CD4-positive, alpha-beta T cell treated with Interleukin-1 beta for 1 hour (primary cell): ENCODE results near the gene SLC29A1.
"Not testable (repeated sequence)": the region's sequence is repeated elsewhere in the genome, so short reads cannot be mapped to it uniquely, and the experiment has no call there.

Experiments
- DNase-seq, 2 donors: peaks; one replicate each; pipeline ENCODE4 v3.0.0-alpha.2; 2020 to 2022

SLC29A1 gene

DNA sequence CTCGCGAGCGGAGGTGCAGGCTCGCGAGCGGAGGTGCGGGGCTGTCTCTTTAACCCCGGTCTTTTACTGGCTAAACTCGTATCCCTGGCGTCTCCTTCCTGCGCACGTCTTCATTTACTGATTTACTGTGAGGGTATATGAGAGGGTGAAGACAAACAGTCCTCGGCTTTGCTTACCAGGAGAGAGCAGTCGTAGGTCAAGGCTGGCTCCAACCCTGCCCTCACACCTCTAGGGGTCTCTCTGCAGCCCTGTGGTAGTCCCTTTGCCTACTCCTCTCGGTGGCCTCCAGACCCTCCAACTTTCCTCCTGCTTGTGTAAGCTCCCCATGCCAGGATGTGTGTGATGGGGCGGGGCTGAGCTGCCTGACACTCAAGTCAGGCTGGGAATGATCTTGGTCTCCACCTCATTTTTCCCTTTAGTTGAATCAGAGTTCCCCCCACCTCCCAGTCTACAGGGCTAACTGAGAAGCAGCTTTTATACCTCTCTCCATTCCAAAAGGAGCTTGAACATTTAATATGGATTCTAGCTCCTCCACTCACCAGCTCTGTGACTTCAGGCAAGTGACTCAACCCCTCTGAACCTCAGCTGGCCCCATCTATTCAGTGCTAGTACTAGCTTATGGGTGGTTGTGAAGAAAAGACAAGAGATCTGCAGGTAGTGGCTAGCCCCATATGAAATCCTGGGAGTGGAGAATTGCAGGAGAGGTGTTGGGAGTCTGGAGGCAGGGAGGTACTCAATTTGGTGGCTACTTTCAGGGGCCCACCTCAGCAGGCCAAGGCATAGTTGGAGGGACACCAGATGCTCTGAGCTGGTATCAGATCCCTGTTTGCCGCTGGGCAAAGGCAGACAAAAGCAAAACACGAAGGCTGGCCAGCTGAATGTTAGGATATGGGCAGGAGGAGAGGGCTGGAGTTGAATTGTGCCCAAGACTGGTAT is 902 bp downstream of the SLC29A1 start:
- DNase-seq = no peak

DNA sequence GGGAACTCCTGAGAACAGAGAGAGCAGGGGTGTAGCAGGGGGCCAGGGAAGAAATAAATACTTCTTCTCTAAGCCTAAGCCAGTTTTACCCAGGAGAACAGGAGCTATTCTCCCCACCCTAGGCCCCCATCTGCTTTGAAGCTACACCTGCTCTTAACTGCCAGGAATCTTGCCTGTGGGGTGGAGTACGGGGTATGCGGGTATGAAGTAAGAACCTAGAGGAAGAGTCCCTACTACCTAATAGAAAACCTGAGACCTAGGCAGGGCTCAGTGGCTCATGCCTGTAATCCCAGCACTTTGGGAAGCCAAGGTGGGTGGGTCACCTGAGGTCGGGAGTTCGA is 1.5 kb downstream of the SLC29A1 start:
- no peak for DNase-seq

DNA sequence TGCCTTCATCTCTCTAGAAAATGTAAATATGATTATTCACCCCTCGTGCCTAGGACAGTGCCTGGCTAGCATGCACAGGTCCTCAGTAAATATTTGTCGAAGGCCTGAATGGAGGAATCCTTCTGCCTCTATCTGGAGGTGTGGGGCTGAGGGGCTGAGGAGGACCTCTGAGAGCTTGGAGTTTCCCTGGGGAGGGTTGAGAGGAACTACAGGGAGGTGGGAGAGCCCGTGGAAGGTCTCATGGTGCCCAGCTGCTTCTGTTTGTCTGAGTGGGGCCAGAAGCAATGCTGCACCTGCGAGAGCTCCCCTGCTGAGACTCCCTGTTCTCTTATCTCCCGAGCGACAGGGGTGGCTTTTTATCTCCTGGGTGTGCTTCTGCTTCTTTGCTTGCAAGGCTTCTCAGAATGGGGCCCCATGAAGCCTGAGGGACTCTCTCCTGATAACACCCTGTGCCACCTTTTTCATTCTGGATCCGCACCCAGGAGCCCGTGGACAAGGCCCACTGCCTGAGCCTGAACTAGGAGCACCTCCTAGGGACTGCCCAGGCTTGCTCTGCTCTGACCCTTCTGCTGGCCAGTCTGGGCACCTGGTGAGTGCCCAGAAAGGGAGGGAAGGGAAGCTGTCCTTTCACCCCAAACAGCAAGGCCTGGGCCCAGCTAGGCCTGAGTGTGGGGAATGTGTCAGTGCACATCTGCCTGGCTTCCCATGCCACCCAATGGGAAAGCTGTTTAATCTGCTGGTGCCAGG is 2.4 kb downstream of the SLC29A1 start:
- DNase-seq = no peak

DNA sequence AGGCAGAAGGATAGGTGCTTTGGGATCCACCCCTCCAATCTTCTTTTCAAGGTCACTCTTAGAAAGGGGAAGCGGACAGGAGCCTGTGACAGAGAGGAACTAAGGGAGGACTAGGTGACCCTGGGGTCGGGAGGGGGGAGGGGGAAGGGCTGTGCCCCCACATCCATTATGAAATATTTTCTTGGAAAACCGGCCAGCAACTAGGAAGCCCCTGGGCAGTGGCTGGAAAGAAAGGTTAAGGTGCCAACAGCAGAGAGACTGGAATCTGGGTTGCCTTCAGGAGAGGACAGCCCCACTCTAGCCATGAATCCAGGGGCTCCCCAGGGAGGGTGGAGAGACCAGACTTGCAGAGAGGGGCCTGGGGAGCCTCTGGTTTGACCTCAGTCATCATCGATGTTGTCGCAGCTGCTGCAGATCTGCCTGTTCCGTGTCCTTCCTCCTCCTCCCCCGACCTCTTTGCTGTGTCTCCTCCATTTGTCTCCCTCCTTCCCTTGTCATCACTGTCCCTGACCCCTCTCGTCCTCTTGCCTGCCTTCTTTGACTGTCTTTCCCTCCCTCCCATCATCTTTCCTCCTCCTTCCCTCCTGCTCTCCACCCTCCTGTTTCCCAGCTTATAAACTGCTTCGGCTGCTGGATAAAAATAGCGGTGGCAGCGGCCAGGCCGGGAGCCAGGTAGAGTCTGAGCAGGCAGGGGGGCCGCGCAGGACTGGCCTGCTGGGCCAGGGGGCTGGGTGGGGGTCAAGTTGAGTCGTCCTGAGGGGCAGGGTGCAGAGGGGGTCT is 3.2 kb downstream of the SLC29A1 start:
- no peak for DNase-seq

DNA sequence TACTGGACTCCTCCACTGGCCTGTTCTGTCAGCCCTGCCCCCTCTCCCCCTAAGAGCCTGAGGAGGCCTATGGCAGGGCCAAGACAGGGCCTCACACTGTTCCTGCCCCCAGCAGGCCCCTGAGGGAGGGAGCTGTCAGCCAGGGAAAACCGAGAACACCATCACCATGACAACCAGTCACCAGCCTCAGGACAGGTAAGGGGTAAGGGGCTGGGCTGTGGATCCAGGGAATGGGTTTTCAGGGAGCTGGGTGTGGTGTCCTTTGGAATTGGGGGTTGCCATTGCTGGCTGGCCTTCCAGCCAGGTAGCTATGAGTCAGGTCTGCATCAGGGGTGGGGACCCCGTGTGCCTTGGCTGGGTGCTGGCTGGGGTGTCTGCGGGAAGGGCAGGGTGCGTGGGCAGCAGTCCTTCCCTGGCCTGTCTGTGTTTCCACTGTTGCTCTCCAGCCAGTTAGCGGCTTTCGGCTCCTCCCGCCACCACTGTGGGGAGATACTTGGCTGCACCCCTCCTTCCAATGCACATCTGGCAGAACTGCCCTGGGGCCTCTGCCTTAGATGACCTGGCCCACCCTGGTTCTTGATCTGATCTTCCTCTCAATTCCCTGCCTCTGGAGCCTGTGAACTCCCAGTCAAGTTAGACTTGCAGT is 3.9 kb downstream of the SLC29A1 start:
- no peak for DNase-seq

DNA sequence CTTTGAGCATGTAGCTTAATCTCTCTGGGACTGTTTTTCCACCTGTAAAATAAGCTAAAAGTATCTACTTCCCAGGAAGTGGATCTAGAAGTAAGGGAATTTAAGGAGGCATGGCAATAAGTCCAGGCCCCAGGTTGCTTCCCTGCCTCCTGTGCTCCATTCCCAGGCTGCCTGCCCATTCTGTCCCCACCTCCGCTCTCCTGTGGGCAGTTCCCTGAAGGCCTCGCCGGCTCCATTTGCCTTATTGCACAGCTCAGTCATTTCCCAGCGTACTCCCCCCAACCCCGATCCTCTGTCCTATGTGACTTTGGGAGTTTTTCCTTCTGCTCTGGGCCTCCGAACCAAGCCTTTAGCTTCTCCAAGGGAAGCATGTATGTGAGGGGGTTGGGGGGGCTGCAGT is 4.6 kb downstream of the SLC29A1 start:
- no peak for DNase-seq

DNA sequence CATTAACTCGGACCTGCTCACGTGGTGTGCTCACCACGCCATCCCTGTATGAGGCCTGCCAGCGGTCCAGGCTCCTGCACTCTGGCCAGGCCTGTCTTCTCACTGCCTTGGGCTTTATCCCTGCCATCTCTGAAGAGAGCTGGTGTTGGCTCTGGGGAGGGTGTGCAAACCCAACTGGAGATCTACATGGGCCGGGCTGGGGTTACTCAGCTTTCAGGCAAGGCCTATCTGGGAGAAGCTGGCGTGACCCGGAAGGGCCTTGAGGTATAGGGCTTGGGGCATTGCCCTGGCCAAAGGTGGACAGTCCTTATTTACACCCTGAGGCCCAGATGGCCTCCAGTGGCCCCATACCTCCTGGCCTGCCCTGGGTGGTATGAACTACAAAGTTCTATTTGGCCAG is 5.0 kb downstream of the SLC29A1 start:
- DNase-seq = no peak

DNA sequence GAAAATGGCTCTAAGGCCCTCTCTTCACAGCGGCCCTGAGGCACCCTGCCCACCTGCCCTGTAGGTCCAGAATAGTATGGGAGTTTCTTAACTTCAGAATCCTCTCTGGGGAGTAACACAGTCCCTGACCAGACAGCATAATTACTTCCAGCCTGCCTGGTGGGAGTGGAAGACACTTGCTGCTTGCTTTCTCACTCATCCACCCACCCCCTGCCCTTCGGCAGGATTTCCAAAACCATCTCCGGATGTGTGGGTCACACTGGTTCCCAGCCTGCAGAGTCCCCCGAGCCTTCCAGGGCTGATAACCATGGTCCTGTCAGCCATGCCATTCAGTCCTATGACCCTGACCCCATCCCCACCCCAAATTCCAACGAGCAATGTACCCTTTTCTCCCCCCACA is 5.4 kb downstream of the SLC29A1 start:
- DNase-seq = no peak

DNA sequence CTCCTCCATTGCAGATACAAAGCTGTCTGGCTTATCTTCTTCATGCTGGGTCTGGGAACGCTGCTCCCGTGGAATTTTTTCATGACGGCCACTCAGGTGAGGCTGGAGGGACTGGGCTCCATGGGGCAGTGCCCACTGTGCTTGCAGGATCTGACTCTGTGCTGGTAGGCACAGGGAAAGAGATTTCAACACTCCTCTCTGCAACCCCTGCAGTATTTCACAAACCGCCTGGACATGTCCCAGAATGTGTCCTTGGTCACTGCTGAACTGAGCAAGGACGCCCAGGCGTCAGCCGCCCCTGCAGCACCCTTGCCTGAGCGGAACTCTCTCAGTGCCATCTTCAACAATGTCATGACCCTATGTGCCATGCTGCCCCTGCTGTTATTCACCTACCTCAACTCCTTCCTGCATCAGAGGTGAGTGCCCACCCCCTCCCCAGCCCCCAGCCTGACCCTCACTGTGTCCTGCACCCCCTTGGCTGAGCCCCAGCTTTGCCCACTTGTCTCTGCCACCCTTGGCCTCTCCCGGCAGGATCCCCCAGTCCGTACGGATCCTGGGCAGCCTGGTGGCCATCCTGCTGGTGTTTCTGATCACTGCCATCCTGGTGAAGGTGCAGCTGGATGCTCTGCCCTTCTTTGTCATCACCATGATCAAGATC is 6.1 kb downstream of the SLC29A1 start:
- DNase-seq = no peak

DNA sequence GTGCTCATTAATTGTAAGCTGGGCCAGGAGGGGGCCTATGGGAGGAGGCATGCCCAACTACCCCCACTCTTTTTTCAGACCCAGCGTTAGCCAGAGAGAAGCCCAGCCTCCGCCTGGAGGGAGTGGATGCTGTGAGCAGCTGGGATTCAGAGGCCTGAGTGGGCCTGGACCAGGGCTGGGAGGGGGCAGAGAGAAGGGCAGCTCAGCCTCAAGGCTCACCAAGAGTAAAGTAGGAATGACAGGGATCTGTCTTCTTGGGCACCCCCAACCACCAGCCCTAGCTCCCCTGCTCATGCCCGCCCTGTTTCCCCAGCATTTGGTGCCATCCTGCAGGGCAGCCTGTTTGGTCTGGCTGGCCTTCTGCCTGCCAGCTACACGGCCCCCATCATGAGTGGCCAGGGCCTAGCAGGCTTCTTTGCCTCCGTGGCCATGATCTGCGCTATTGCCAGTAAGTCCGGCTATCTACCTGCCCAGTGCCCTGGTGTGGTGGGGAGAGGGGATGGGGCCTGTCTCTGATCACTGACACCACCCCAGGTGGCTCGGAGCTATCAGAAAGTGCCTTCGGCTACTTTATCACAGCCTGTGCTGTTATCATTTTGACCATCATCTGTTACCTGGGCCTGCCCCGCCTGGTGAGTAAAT is 6.8 kb downstream of the SLC29A1 start:
- no peak for DNase-seq

DNA sequence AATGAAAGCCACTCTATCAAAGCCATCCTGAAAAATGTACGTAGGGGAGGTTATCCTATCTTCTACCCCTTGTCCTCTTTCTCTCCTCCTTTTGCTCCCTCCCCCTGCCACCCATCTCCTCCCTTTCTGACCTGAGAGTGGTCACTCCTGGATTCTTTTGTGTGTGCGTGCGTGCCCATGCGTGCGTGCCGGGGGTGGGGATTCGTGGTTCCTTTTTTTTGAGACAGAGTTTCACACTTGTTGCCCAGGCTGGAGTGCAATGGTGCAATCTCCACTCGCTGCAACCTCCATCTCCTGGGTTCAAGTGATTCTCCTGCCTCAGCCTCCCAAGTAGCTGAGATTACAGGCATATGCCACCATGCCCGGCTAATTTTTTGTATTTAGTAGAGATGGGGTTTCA is 8.0 kb downstream of the SLC29A1 start:
- DNase-seq = not testable (repeated sequence)

DNA sequence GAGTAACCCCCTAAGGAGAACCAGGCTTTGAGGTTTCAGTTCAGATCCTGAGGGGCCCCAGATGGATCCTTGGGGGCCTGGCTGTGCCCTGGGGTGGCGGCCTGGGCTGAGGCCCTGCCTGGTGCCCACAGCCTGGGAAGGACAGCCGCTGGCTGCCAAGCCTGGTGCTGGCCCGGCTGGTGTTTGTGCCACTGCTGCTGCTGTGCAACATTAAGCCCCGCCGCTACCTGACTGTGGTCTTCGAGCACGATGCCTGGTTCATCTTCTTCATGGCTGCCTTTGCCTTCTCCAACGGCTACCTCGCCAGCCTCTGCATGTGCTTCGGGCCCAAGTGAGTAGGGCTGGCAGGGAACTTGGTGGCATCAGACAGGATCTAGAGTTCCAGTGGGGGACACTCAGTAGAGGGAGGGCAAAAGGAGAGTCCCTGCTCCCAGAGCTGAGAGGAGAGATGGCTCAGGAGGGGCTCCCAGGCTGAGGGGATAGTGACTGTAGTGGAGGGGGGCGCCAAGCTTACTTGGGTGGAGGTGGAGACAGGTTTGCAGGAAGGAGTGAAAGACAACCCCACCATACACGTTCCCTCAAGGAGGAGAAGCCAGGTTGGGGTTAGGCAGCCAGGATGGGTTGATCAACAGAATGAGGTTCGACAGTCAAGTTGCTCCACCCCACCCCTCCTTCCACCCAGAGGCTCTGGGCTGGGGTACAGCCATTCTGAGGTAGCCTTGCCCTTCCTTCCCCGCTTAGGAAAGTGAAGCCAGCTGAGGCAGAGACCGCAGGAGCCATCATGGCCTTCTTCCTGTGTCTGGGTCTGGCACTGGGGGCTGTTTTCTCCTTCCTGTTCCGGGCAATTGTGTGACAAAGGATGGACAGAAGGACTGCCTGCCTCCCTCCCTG is 9.5 kb downstream of the SLC29A1 start:
- DNase-seq = no peak

DNA sequence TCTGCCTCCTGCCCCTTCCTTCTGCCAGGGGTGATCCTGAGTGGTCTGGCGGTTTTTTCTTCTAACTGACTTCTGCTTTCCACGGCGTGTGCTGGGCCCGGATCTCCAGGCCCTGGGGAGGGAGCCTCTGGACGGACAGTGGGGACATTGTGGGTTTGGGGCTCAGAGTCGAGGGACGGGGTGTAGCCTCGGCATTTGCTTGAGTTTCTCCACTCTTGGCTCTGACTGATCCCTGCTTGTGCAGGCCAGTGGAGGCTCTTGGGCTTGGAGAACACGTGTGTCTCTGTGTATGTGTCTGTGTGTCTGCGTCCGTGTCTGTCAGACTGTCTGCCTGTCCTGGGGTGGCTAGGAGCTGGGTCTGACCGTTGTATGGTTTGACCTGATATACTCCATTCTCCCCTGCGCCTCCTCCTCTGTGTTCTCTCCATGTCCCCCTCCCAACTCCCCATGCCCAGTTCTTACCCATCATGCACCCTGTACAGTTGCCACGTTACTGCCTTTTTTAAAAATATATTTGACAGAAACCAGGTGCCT is 10.2 kb downstream of the SLC29A1 start:
- no peak for DNase-seq

DNA sequence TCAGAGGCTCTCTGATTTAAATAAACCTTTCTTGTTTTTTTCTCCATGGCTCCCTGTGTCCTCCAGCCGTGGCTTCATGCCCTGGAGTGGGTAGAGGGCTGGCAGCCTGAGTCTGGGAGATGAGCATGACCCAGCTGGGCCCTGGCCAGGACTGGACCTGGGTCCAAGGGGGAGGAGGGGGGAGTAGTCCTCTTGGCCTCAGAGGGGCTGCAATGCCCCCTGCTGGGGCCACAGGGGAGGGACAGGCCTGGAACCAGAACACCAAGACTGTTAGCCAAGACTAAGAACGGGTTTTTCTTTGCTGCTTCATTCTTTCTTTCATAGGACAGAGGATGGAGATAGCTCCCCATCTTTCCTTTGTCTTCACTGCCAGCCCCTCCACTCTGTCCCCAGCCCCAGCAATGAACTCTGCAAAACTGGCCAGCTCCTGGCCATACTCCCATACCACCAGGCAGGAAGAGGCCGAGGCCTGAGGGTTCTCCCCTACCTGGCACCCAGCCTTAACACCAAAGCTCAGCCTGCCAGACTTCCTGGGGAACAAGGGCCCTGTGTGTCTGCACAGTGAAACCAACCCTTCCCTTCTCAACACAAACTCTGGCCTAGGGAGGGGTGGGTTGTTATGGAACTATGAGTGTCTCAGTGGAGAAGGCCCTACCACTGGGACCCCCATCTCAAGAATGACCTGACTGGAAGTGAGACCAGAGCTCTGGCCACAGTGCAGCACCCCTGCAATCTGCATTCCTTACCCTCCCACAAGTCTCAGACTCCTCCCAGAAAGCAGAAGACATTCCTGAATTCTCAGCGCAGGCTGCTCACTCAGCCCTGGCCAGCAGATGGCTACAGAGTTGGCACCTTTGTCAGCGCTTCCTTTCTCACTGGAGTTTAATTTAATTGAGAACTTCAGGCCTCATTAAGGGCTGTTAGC is 11.0 kb downstream of the SLC29A1 start:
- peak in 1 of 2 donors; percentile 19 for DNase-seq

DNA sequence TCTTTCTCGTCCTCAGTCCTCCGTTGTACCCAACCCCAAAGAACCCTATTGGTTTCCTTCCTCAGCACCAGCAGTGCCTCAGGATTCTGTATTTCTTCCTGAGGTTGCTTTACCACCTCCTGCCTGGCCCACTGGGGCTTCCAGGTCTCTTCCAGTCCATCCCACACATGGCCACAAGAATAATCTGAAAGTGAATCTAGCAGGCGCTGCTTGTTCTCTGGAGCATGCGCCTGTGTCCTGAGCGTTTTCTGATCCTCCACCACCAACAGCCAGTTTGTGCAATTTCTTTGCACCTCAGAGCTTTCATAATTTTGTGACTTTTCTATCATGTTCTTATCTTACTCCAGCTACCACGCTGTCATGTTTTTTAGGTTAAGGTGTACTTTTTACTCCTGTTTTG is 11.9 kb downstream of the SLC29A1 start:
- no peak for DNase-seq

DNA sequence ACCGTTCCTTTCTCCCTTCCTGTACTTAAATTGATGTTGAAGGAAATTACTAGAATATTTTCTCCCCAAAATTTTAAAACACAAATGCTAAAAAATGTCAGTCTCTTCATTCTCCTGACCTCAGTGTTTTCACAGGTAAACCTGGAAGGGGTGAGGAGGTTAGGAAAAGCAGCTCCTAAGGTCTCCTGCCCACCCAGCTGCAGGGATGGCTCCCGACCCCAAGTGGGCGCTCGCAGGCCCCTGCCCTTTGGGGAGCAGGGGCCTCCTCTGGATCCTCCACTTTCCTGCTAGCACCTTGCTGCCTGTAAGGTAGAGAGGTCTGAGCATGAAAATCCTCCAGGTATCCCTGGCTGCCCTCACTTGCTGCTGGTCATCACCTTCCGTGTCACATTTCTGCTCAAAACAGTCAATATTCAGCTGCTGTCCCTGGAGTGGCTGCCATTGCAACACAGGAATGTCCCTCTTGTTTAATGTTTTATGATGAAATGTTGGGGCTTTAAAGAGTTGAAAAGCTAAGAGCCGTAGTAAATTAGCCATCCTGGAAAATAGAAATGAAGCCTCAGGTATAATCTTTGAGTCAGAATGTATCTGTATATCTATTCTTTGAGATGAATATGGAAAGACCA is 12.6 kb downstream of the SLC29A1 start:
- no peak for DNase-seq

DNA sequence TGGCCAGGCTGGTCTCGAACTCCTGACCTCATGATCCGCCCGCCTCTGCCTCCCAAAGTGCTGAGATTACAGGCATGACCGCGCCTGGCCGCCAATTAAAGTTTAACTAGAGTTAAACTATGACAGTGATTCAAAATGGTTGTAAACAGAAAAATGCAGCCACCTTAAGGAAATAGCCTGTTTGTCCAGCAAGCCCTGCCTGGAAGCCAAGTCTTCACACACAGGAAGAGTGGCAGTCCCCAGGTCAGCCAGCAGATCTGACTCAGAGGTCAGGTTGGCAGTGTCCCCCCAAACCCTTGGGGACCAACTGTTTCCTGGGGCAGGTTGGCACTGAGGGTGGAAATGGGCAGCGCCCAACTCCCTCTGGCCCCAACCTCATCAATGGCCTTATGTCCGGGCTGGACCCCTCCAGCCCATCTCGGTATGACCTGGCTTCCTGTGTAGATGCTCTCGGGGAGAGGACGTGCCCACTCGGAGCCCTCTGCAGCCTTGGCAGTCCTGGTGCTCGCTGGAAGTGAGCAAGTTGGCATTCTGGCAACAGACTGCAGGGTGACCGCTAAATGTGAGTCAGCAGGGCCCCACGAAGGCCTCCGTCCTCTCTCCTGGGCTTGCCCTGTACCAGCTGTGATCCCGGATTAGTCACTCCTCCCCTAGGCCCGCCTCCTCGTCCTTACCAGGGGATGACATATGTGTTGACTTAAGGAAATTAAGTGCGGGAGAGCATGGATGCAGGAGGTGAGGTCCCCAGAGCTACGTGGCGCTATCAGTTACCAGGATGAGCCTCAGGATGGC is 13.8 kb downstream of the SLC29A1 start:
- peak; percentile 80 to 85 for DNase-seq
